Vagina (tissue), 2 donors: Measurements from ENCODE around the gene CRADD.

Experiments
- POLR2AphosphoS5 ChIP-seq, 2 donors: sonication (generic); formaldehyde crosslinking; IDR thresholded peaks; one replicate each; pipeline ENCODE4 v1.9.0; 2017; ENCODE audit warnings: antibody characterized with exemption in 2 of 2, mild to moderate bottlenecking in 2 of 2, low read depth in 1 of 2; ENCODE audit not compliant: insufficient read depth in 1 of 2
- TF ChIP-seq, protein P1 (sequence below), 3 experiments: fragments of 450-650 bp in 2 of 3; fragments of 200-600 bp in 1 of 3; sonication (generic) in 1 of 3; IDR thresholded peaks; one replicate each; pipeline ENCODE4 v1.5.1; 2017 to 2019; ENCODE audit warnings: antibody characterized with exemption in 3 of 3, mild to moderate bottlenecking in 2 of 3, moderate library complexity in 2 of 3

DNA sequence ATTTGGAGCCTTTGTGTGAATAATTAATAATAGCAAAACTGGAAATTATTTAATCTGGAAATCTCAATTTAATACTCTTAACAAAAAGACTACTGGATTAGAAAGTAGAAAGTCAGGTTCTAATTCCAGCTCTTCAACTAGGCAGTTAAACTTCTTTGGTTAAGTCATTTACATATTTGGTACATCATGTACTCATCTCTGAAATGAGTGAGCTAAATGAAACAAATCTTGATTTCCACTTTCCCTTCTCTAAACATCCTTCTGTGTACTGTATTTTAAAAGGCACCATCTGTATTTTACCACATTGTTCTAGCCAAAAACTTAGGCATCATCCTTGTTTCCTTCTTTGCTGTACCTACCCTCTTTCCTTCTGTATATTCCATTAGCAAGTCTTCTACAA lies 26.9 kb downstream of the CRADD start:
- TF ChIP-seq, protein P1, sequence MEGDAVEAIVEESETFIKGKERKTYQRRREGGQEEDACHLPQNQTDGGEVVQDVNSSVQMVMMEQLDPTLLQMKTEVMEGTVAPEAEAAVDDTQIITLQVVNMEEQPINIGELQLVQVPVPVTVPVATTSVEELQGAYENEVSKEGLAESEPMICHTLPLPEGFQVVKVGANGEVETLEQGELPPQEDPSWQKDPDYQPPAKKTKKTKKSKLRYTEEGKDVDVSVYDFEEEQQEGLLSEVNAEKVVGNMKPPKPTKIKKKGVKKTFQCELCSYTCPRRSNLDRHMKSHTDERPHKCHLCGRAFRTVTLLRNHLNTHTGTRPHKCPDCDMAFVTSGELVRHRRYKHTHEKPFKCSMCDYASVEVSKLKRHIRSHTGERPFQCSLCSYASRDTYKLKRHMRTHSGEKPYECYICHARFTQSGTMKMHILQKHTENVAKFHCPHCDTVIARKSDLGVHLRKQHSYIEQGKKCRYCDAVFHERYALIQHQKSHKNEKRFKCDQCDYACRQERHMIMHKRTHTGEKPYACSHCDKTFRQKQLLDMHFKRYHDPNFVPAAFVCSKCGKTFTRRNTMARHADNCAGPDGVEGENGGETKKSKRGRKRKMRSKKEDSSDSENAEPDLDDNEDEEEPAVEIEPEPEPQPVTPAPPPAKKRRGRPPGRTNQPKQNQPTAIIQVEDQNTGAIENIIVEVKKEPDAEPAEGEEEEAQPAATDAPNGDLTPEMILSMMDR (IDR thresholded peaks at IDR 0.05) = no peak
- no peak for TF ChIP-seq POLR2AphosphoS5 (IDR thresholded peaks at IDR 0.05; ENCODE audit: insufficient read depth in 1 of 2, low read depth in 1 of 2)
